GM18502 (cell line): ENCODE results near the gene PDP2.

Experiments used
- ATAC-seq: cut with Tn5 transposase; IDR thresholded peaks from one replicate; pipeline ENCODE4 v1.9.1; 2021; ENCODE audit warnings: mild to moderate bottlenecking; ENCODE audit not compliant: unreplicated experiment, poor library complexity

Gene PDP2

GRCh38 chr16:66880288-66881013, at the start of gene PDP2:
TSS of gene PDP2 (plus strand) at chr16:66880515. CDS start at chr16:66884285, 3,770 bp downstream.
- ATAC-seq = peak; percentile 96

- ATAC-seq = no peak
These were observed 48.1 kb upstream of the PDP2 start for GRCh38 chr16:66832190-66832589.

GRCh38 chr16:66832661-66833305, 47.5 kb upstream of the PDP2 start:
- ATAC-seq = no peak

GRCh38 chr16:66834746-66835145, 45.6 kb upstream of the PDP2 start:
- no peak for ATAC-seq

GRCh38 chr16:66840883-66841282, 39.4 kb upstream of the PDP2 start:
- no peak for ATAC-seq

GRCh38 chr16:66841366-66841765, 38.9 kb upstream of the PDP2 start:
- no peak for ATAC-seq

GRCh38 chr16:66842765-66843164, 37.5 kb upstream of the PDP2 start:
- no peak for ATAC-seq

- no peak for ATAC-seq
These were observed 37.1 kb upstream of the PDP2 start for GRCh38 chr16:66843191-66843590.

GRCh38 chr16:66844009-66844341, 36.3 kb upstream of the PDP2 start:
- no peak for ATAC-seq

GRCh38 chr16:66844342-66845079, 35.8 kb upstream of the PDP2 start, which contains the start of gene CA7:
TSS of gene CA7 (plus strand) at chr16:66844414. CDS start at chr16:66844488, 74 bp downstream.
- ATAC-seq = no peak

GRCh38 chr16:66845080-66845410, 35.3 kb upstream of the PDP2 start:
- ATAC-seq = no peak

GRCh38 chr16:66845791-66846221, 34.5 kb upstream of the PDP2 start:
- no peak for ATAC-seq

- no peak for ATAC-seq
These were observed 34.0 kb upstream of the PDP2 start for GRCh38 chr16:66846266-66846665.

- ATAC-seq = no peak
These were observed 33.5 kb upstream of the PDP2 start for GRCh38 chr16:66846831-66847230.

GRCh38 chr16:66847533-66848067, 32.7 kb upstream of the PDP2 start:
- ATAC-seq = no peak

- no peak for ATAC-seq
These were observed 32.1 kb upstream of the PDP2 start for GRCh38 chr16:66848172-66848571.

- no peak for ATAC-seq
These were observed 31.3 kb upstream of the PDP2 start for GRCh38 chr16:66849021-66849420.

- ATAC-seq = no peak
These were observed 30.8 kb upstream of the PDP2 start for GRCh38 chr16:66849549-66849948.

- ATAC-seq = no peak
These were observed 30.1 kb upstream of the PDP2 start for GRCh38 chr16:66850115-66850815.

GRCh38 chr16:66851166-66851964, 28.9 kb upstream of the PDP2 start:
- no peak for ATAC-seq
